GM23338 (cell line): ENCODE measurements around the gene ZNF219. TPM values are rescaled to one million over a fixed set of nuclear protein-coding genes. Genes with fewer than 3 reads are reported as not detected.

Source experiments
- ATAC-seq: fragments of 200-7000 bp; cut with Tn5 transposase; 3 replicates; pipeline ENCODE4 v1.9.1; 2020
- DNase-seq: peaks from one replicate; pipeline ENCODE4 v3.0.0-alpha.2; 2015; ENCODE audit warnings: low spot score
- H2AFZ ChIP-seq: fragments of 200-600 bp; sonication (generic); 2 replicates; pipeline ENCODE4 v1.8.0; 2016; ENCODE audit warnings: antibody characterized with exemption, mild to moderate bottlenecking, moderate library complexity
- H3F3A ChIP-seq: fragments of 200-600 bp; sonication (generic); replicated peaks from 2 replicates; pipeline ENCODE4 v1.8.0; 2017; ENCODE audit warnings: antibody characterized with exemption, mixed run types, low read depth
- H3K27ac ChIP-seq: fragments of 200-600 bp; sonication (generic); 2 replicates; pipeline ENCODE4 v1.6.1; 2016; ENCODE audit warnings: low read depth
- H3K27me3 ChIP-seq: fragments of 200-600 bp; sonication (generic); 2 replicates; pipeline ENCODE4 v1.8.0; 2016; ENCODE audit warnings: mild to moderate bottlenecking, mixed run types, moderate library complexity; ENCODE audit not compliant: insufficient read depth
- H3K36me3 ChIP-seq: fragments of 200-600 bp; sonication (generic); 2 replicates; pipeline ENCODE4 v1.8.0; 2016; ENCODE audit warnings: mild to moderate bottlenecking; ENCODE audit not compliant: insufficient read depth
- H3K4me1 ChIP-seq: fragments of 200-600 bp; sonication (generic); 2 replicates; pipeline ENCODE4 v1.8.0; 2016; ENCODE audit warnings: mild to moderate bottlenecking, moderate library complexity; ENCODE audit not compliant: insufficient read depth
- H3K4me2 ChIP-seq: fragments of 200-600 bp; sonication (generic); 2 replicates; pipeline ENCODE4 v1.7.1; 2017; ENCODE audit warnings: mixed run types
- H3K4me3 ChIP-seq: fragments of 200-600 bp; sonication (generic); 2 replicates; pipeline ENCODE4 v1.6.1; 2016; ENCODE audit warnings: mixed run types
- H3K79me2 ChIP-seq: fragments of 200-600 bp; sonication (generic); replicated peaks from 2 replicates; pipeline ENCODE4 v1.8.0; 2017; ENCODE audit warnings: mild to moderate bottlenecking; ENCODE audit not compliant: insufficient read depth
- H3K9me2 ChIP-seq: fragments of 200-600 bp; sonication (generic); 2 replicates; pipeline ENCODE4 v1.8.0; 2017; ENCODE audit not compliant: insufficient read depth
- H4K20me1 ChIP-seq: fragments of 200-600 bp; sonication (generic); replicated peaks from 2 replicates; pipeline ENCODE4 v1.8.0; 2017; ENCODE audit warnings: mild to moderate bottlenecking; ENCODE audit not compliant: insufficient read depth
- H3K27ac Mint-ChIP-seq: 2 replicates; pipeline ENCODE4 v1.8.0; 2020; ENCODE audit warnings: inconsistent platforms, mild to moderate bottlenecking, moderate library complexity, mixed read lengths
- H3K27me3 Mint-ChIP-seq: 3 replicates; pipeline ENCODE4 v1.8.0; 2022; ENCODE audit warnings: low read depth, mild to moderate bottlenecking, moderate library complexity, mixed read lengths, inconsistent platforms; ENCODE audit not compliant: insufficient read depth, poor library complexity
- H3K36me3 Mint-ChIP-seq: 3 replicates; pipeline ENCODE4 v1.8.0; 2021; ENCODE audit warnings: low read depth, mild to moderate bottlenecking, inconsistent platforms, moderate library complexity, mixed read lengths
- H3K4me1 Mint-ChIP-seq: 3 replicates; pipeline ENCODE4 v1.8.0; 2020; ENCODE audit warnings: mild to moderate bottlenecking, inconsistent platforms, mixed read lengths
- H3K4me3 Mint-ChIP-seq: 3 replicates; pipeline ENCODE4 v1.8.0; 2021; ENCODE audit warnings: moderate library complexity, mild to moderate bottlenecking, inconsistent platforms, mixed read lengths
- H3K9me3 Mint-ChIP-seq: 3 replicates; pipeline ENCODE4 v1.8.0; 2020; ENCODE audit warnings: moderate library complexity, mild to moderate bottlenecking, inconsistent platforms, mixed read lengths
- CREB1 ChIP-seq: fragments of 250-450 bp; sonication (Bioruptor Pico); IDR thresholded peaks from 2 replicates; pipeline ENCODE4 v1.5.0; 2020; ENCODE audit warnings: low read depth, mild to moderate bottlenecking, moderate library complexity
- CTCF ChIP-seq, 2 experiments: fragments of 200-600 bp in 1 of 2; sonication (generic) in 1 of 2; conservative IDR thresholded peaks; 2 replicates each; pipeline versions ENCODE4 v1.5.1 to v1.6.1; 2016 to 2017; ENCODE audit warnings: antibody characterized with exemption in 2 of 2, low read depth in 2 of 2, mild to moderate bottlenecking in 2 of 2, moderate library complexity in 1 of 2
- JUNB ChIP-seq: IDR thresholded peaks from one replicate; pipeline ENCODE4 v1.6.1; 2016; ENCODE audit warnings: antibody characterized with exemption; ENCODE audit not compliant: unreplicated experiment
- ZNF462 ChIP-seq: fragments of 250-450 bp; sonication (Bioruptor Pico); IDR thresholded peaks from 2 replicates; pipeline ENCODE4 v1.5.0; 2020; ENCODE audit warnings: mild to moderate bottlenecking, moderate library complexity
- polyA plus RNA-seq: library from polyadenylated mRNA; unstranded; fragments of >200 nt; fragmentation: Nextera tagmentation; extraction: Ambion mirVana; gene quantifications from 2 replicates; pipeline ENCODE4 v1.2.1, GENCODE V29; 2016
- total RNA-seq: library from RNA; depleted of rRNA; stranded (reverse); fragments of >200 nt; shearing (Covaris generic); gene quantifications from 2 replicates; pipeline ENCODE4 v1.2.3, GENCODE V29; 2014

The ZNF219 gene
- total and polyA plus RNA-seq, 2 experiments from 2014 or later: 37.7 to 153 TPM

DNA sequence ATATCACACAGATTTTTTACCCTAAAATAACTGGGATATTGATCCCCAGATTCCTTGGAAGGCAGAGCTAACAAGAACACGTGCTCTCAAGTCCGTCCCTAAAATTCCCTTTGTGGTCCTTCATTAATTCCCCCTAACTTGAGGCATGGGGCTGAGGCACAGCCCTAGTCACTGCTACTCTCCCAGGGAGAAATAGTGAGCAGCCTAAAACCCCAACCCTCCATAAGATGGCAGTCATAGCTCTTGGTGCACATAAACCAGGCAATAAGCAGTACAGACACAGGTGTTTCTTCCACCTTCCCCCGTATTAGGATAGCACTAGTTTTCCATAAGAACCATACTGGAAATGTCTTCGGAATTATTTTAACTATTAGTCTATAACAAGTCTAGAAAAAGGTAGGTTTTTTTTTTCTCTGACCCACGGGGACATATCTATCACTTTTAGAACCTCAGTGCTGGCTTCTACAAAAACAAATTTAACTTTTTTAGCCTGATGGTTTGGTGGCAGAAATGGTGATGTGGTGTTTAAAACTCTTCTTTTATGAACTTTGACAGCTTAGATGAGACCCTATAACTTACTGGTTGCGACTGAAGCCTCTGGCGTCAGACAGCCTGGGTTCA is 31.5 kb downstream of the ZNF219 start:
- Mint-ChIP-seq H3K9me3 (no peaks in the 10 kb centered on the region), H3K36me3 (peaks cover 3% of the 10 kb centered on the region; the same call in 2 of the 3 replicates), H3K4me3 (no peak overlapping the region), H3K27me3 (peaks cover 22% of the 10 kb centered on the region), H3K27ac (no peak overlapping the region), H3K4me1 (peaks cover 25% of the 10 kb centered on the region)
- Histone ChIP-seq H3K4me3 (no peak overlapping the region), H3K79me2 (no peaks in the 10 kb centered on the region), H3K4me1 (peaks cover 4% of the 10 kb centered on the region), H3K36me3 (no peaks in the 10 kb centered on the region), H4K20me1 (no peaks in the 10 kb centered on the region; the same call in 1 of the 2 replicates), H3K4me2 (no peak overlapping the region), H3K27ac (no peak overlapping the region), H2AFZ (no peak overlapping the region), H3K9me2 (no peaks in the 10 kb centered on the region), H3K27me3 (peaks cover 27% of the 10 kb centered on the region), H3F3A (peaks cover 17% of the 10 kb centered on the region)
- DNase-seq (peak; percentile 49), ATAC-seq (no peak)
- TF ChIP-seq CTCF (conservative IDR thresholded peaks at IDR 0.05; ENCODE audit: low read depth in 2 of 2) (peak; percentile 35 to 66), ZNF462 (CRISPR knock-in tag) (no peak)

- H4K20me1 ChIP-seq: no peaks in the 10 kb centered on the region
- H3F3A ChIP-seq: no peaks in the 10 kb centered on the region
- no peaks in the 10 kb centered on the region for H3K79me2 ChIP-seq
- no peak overlapping the region for H3K4me3 Mint-ChIP-seq
- no peak overlapping the region for H2AFZ ChIP-seq
- DNase-seq (peak; percentile 23), ATAC-seq (no peak)
- H3K27me3 ChIP-seq: peaks cover 19% of the 10 kb centered on the region
- peaks cover 19% of the 10 kb centered on the region for H3K4me1 Mint-ChIP-seq
- peak overlapping the region; percentile 24; the same call in 1 of the 2 replicates for H3K27ac Mint-ChIP-seq
- no peaks in the 10 kb centered on the region for H3K36me3 Mint-ChIP-seq
- no peaks in the 10 kb centered on the region for H3K4me1 ChIP-seq
- no peaks in the 10 kb centered on the region for H3K9me2 ChIP-seq
- no peak overlapping the region for H3K27ac ChIP-seq
- peaks cover 6% of the 10 kb centered on the region for H3K27me3 Mint-ChIP-seq
- no peaks in the 10 kb centered on the region for H3K36me3 ChIP-seq
- no peaks in the 10 kb centered on the region for H3K9me3 Mint-ChIP-seq
- no peak overlapping the region for H3K4me3 ChIP-seq
- no peak overlapping the region for H3K4me2 ChIP-seq
- TF ChIP-seq JUNB (no peak), CREB1 (CRISPR knock-in tag) (no peak), CTCF (conservative IDR thresholded peaks at IDR 0.05; ENCODE audit: low read depth in 2 of 2) (no peak)
Observed at GRCh38 chr14:21063479-21063878, 35.0 kb downstream of the ZNF219 start.
